HUES6 (cell line): ENCODE results near the gene FAM181A.

ENCODE experiments used
- H3K27ac ChIP-seq: 2 replicates; pipeline ENCODE4 v1.7.0; 2013; ENCODE audit warnings: low read depth, mild to moderate bottlenecking, low read length, inconsistent platforms
- H3K27me3 ChIP-seq: 2 replicates; pipeline ENCODE4 v1.6.1; 2013; ENCODE audit warnings: low read length; ENCODE audit not compliant: control insufficient read depth, insufficient read depth
- H3K36me3 ChIP-seq: 2 replicates; pipeline ENCODE4 v1.6.1; 2013; ENCODE audit warnings: low read length; ENCODE audit not compliant: control insufficient read depth, insufficient read depth
- H3K4me1 ChIP-seq: 2 replicates; pipeline ENCODE4 v1.6.1; 2013; ENCODE audit warnings: low read length; ENCODE audit not compliant: control insufficient read depth, insufficient read depth
- H3K4me3 ChIP-seq: 2 replicates; pipeline ENCODE4 v1.5.1; 2013; ENCODE audit warnings: low read depth, low read length
- H3K9ac ChIP-seq: one replicate; pipeline ENCODE4 v1.6.1; 2013; ENCODE audit warnings: mild to moderate bottlenecking, low read length
- H3K9me3 ChIP-seq: 2 replicates; pipeline ENCODE4 v1.6.1; 2013; ENCODE audit warnings: low read depth, low read length; ENCODE audit not compliant: control insufficient read depth, insufficient read depth

Gene FAM181A

DNA sequence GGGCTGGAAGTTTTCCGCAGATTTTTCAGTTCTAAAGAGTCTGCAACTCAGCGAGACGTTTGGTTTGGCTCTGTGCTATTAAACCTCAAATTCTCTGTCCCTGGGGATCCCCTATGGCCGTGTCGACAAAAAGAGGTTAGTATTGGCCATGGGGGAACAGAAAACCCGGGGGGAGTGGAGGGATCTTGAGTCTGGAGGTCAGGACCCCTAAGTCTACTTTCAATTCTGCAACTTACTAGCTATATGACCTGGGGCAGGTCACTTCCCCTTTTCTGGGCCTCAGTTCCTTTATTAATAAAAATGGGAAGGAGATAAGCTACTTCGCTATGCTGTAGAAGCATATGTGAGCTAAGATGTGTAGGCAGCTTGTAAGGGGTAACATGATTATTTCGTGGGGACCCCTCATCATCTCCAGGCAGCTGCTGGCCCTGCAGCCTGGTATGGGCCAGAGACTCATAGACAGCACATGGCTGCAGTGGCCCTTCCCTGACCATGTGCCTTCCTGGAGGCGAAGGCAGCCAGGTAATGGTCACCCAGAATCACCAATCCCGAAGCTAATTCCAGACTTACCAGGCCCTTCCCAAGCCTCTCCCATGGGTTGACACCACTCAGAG, 40.6 kb downstream of the FAM181A start:
- Histone ChIP-seq H3K4me3 (no peak overlapping the region), H3K4me1 (peaks cover 3% of the 10 kb centered on the region; the same call in 1 of the 2 replicates), H3K27me3 (0 out of 2 replicates have a peak, but pooled peaks cover 3% of the 10 kb centered on the region), H3K36me3 (no peaks in the 10 kb centered on the region), H3K9ac (no peak overlapping the region), H3K9me3 (no peaks in the 10 kb centered on the region), H3K27ac (no peak overlapping the region)

DNA sequence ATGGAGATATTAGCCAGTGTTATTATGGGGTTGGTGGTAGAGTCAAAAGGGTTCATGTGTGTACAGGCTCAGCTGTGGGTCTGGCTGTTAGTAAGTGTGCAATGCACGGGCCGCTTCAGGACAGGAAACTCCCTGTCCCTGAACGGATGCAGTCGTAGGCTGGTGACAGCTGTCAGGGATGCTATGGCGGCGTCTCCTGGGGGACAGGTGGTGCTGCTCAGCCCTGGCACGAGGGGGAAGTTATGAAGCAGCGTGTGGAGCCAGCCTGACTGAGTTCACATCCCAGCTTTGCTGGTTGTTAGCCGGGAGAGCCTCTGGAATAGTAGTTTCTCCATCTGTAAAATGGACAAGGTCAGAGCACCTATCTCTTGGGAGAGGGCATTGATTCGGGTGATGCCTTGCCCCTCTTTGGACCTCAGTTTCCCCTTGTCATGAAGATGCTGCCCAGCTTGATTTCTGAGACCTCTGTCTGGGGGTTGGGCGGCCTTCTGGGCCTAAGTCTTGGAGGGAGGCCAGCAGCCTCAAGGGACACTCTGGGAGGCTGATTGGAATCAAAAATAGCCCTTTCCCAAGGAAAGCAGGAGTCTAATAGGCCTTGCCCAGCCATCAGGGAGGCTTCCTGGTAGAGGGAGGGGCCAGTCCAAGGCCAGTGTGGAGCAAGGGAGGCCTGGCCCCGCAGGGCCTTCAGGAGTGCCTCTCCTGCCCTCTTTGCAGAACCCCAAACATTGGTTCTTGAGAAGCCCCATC, 42.1 kb downstream of the FAM181A start:
- Histone ChIP-seq H3K27me3 (0 out of 2 replicates have a peak, but pooled peaks cover 3% of the 10 kb centered on the region), H3K9me3 (no peaks in the 10 kb centered on the region), H3K27ac (no peak overlapping the region), H3K9ac (no peak overlapping the region), H3K4me3 (no peak overlapping the region), H3K4me1 (no peaks in the 10 kb centered on the region), H3K36me3 (no peaks in the 10 kb centered on the region)

DNA sequence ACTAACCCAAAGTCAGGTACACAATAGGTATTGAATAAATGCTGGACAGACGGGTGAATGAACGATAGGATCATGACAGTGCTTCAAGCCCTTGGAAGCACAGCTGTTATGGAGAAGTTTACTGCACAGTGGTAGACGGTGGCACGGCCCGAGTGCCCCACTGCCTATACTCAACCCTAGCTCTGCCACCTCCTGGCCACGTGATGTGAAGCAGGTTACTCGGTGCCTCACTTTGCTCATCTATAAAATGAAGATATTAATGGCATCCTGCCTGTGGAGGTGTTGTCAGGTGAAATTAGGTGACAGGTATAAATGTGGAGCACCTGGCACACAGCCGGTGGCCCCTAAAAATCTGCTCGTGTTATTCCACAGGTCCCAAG, 43.4 kb downstream of the FAM181A start:
- Histone ChIP-seq H3K9ac (no peak overlapping the region), H3K27ac (no peak overlapping the region), H3K36me3 (no peaks in the 10 kb centered on the region), H3K4me3 (no peak overlapping the region), H3K9me3 (no peaks in the 10 kb centered on the region), H3K27me3 (0 out of 2 replicates have a peak, but pooled peaks cover 3% of the 10 kb centered on the region), H3K4me1 (no peaks in the 10 kb centered on the region)

DNA sequence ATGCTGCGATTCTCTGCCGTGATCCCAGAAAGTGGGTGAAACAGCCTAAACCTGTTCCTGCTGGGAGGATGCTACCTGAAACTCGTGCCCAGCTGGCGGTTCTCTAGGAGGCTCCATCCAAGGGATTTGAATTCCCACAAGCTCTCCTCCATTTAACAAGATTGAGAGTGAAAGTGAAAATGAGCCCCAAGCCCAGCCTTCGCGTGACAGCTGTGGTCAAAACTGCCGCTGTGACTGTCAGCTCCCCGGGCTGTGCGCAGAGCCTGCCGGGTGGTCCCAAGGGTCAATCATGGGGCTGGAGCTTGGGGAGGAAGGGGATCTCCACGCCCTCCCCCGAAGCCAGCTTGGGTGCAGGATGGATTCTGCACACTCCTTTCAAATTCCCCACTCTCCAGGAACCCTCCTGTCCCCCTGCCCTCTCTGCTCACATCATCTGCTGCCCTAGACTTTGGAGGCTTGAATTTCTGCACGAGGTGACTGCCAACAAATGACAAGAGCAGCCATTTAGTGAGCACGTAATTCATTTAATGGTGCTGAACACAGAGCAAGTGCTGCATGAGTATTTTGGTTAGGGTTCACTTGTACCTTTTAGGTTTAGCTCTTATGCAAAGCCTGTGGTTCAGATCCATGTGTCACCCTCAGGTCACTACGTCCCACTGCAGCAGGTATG, 44.0 kb downstream of the FAM181A start:
- H3K36me3 ChIP-seq, result no peaks in the 10 kb centered on the region
- no peak overlapping the region for H3K27ac ChIP-seq
- H3K27me3 ChIP-seq, result peaks cover 3% of the 10 kb centered on the region; the same call in 1 of the 2 replicates
- H3K9ac ChIP-seq, result no peak overlapping the region
- no peaks in the 10 kb centered on the region for H3K4me1 ChIP-seq
- no peaks in the 10 kb centered on the region for H3K9me3 ChIP-seq
- no peak overlapping the region for H3K4me3 ChIP-seq

DNA sequence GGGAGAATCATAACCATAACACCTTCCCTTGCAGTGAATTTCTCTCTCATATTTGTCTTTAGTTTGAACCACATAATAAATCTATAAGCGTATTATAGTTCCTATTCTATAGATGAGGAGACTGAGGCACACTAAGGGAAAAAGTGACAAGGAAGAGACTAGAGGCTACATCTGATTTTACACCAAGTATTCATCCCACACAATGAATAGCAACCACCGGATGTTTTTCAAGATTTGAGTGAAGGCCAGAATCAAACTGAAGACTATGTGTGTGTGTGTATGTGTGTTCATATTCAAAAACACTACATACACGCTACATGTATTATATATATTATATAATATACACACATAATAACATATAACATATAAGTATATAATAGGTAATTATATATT, 44.5 kb downstream of the FAM181A start:
- H3K9ac ChIP-seq, result no peak overlapping the region
- H3K4me3 ChIP-seq, result no peak overlapping the region
- H3K4me1 ChIP-seq, result no peaks in the 10 kb centered on the region
- no peak overlapping the region for H3K27ac ChIP-seq
- H3K27me3 ChIP-seq, result peaks cover 3% of the 10 kb centered on the region; the same call in 1 of the 2 replicates
- no peaks in the 10 kb centered on the region for H3K36me3 ChIP-seq
- H3K9me3 ChIP-seq, result no peaks in the 10 kb centered on the region

DNA sequence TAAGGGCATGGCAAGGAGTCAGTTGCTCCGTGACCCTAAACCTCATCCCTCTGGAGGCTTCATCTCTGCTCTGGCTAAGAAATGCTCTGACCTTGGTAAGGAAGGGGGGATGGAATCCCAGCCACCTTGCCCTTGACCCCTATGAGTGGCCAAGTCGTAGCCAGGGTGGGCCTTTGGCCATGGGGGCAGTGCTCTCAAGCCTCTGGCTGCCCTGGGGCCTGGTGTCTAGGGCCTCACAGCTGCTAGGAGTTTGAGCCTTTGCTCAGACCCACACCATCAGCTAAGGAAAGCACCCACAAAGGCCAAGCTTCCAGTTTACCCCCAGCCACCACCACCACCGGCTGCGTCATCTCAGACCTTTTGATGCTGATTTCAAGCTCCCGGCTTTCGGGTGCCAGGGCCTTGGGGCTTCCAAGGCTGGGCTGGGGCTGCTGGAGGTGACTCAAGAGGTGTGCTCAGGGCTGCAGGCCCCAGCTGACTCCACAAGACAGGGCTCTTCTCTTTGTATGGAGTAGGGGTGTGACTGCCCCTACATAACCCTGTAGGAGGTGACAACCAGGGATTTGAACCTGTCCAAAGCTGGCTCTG, 45.6 kb downstream of the FAM181A start:
- Histone ChIP-seq H3K4me1 (no peaks in the 10 kb centered on the region), H3K4me3 (no peak overlapping the region), H3K27ac (no peak overlapping the region), H3K27me3 (peaks cover 3% of the 10 kb centered on the region; the same call in 1 of the 2 replicates), H3K9me3 (no peaks in the 10 kb centered on the region), H3K36me3 (no peaks in the 10 kb centered on the region), H3K9ac (no peak overlapping the region)

DNA sequence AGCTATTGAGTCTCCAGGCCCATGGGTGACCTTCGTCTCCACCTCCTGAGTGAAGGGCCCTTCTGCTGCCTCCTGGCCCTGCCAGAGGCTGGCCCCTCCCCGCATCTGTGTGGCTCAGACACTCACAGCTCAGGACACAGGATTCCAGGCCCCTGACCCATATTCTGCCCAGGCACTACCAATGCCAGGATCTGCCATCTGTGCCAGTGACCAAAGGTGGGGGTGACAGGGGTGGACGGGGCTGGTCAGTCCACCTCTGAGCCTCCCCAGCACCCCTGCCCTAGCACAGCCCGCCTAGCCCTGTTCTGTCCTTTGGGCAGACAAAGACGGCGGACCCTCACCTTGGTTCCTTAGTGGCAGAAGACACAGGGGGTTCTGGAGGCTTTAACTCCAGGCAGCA, 46.5 kb downstream of the FAM181A start:
- Histone ChIP-seq H3K4me3 (no peak overlapping the region), H3K4me1 (no peaks in the 10 kb centered on the region), H3K36me3 (no peaks in the 10 kb centered on the region), H3K27ac (no peak overlapping the region), H3K9ac (no peak overlapping the region), H3K27me3 (no peaks in the 10 kb centered on the region; the same call in 1 of the 2 replicates), H3K9me3 (no peaks in the 10 kb centered on the region)

DNA sequence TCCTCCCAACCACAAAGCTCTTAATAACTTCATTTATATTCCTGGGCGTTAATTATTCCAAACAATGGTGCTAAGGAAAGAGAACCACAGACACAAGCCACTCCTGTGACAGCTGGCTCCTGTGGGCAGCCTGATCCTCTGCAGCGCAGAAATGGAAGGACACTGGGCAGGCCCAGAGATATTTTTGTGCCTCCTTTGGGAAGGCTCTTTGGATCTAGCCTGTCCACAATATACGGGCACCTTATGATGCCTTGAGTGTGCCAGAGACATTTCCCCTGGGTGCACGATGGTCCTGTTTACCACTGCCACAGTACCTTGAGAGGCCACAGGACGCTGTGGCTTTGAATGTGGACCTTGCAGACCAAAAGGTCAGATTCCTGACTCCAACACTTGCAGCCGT, 47.2 kb downstream of the FAM181A start:
- Histone ChIP-seq H3K36me3 (no peaks in the 10 kb centered on the region), H3K27me3 (no peaks in the 10 kb centered on the region; the same call in 1 of the 2 replicates), H3K9me3 (no peaks in the 10 kb centered on the region), H3K9ac (no peak overlapping the region), H3K4me1 (no peaks in the 10 kb centered on the region), H3K4me3 (no peak overlapping the region), H3K27ac (no peak overlapping the region)

DNA sequence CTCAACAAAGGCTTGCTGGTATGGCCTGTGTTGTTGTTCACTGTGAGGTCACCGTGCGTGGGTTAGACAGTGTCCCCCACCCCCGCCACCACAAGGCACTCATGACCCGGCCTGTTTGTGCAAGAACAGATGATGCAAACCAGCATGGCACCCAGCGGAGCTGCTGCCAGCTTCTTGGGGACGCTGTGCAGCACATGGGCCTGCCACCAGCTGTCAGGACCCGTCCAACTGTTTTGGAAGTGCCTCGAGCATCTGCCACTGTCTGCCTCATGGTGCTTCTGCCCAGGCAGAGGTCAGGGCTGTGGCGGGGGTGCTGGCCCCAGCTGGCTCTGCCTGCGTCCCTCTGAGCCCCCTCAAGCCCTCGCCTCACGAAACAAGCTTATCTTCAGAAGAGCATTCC, 47.7 kb downstream of the FAM181A start:
- Histone ChIP-seq H3K9ac (no peak overlapping the region), H3K9me3 (no peaks in the 10 kb centered on the region), H3K36me3 (no peaks in the 10 kb centered on the region), H3K27me3 (no peaks in the 10 kb centered on the region; the same call in 1 of the 2 replicates), H3K4me1 (no peaks in the 10 kb centered on the region), H3K27ac (no peak overlapping the region), H3K4me3 (no peak overlapping the region)

DNA sequence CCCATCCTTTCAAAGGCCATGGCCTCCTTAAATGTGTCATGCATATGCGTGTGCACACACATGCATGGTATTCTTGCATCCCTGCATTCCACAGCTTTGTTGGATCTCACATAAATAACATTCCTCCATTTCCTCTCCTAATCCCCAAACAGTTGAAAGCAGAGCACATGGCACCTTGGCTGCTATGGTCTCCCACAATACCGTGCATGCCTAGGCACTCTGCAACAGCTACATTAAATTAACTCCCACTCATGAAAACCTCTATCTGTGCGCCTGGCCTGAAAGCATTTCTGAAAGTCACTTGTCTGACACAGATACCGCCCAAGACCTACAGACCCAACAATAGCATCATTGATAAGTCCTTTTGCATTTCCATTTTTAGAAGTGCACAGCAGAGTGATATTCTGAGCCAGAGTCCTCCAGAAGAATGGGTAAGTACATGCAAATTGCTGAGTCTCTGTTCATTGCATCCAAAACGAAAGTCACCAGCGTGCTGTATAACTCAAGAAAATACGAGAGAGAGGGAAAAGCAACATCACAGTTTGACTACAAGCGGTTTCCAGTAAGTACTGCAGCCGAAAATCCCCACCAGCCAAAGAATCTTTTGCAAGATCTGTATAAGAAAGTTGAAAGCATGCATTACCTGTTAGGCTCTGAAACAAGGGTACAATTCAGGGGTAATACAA, 48.8 kb downstream of the FAM181A start:
- Histone ChIP-seq H3K27ac (no peak overlapping the region), H3K4me1 (no peaks in the 10 kb centered on the region)

More for the DNA sequence above, 48.8 kb downstream of the FAM181A start:
- Histone ChIP-seq H3K27me3 (no peaks in the 10 kb centered on the region; the same call in 1 of the 2 replicates), H3K36me3 (no peaks in the 10 kb centered on the region), H3K4me3 (no peak overlapping the region), H3K9me3 (no peaks in the 10 kb centered on the region), H3K9ac (no peak overlapping the region)
